ENCODE data around the gene IMMP2L.

DNA sequence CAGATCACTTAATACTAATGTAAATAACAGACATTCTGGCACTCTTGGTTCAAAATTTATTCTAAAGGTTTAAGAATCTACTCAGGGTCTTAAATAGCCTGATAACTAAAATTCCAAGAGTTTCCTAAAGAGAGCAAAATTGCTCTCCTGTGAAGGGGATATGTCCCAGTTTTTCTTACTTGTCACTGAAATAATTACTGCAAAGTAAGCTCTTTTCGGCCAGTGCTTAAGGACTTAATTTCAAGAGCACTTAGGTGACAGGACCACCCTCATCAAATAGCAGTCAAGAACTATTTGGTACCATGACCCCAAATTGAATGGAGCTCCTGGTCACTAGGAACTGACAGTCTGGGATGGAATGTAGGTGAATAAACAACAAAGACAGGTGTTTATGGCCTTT, 1.8 kb upstream of the IMMP2L start:
- TF ChIP-seq CTCF (conservative IDR thresholded peaks at IDR 0.05) (no peak), ZFX (IDR thresholded peaks at IDR 0.05) (no peak)

Measured in C4-2B (cell line).